RWPE1 (cell line): Measurements from ENCODE around the gene FAM171A1.

Experiments
- CTCF ChIA-PET: fragments of 350-600 bp; sonication (Branson Sonifier 250); formaldehyde crosslinking; extraction: SDS; loops from one replicate; lab custom pipeline; 2021; lab: Yijun Ruan, JAX
- POLR2A ChIA-PET: fragments of 400-600 bp; formaldehyde crosslinking; extraction: SDS; loops from one replicate; lab custom pipeline; 2020; ENCODE audit warnings: antibody characterized with exemption; ENCODE audit not compliant: low non-redundant PET; lab: Yijun Ruan, JAX
- DNase-seq: peaks from one replicate; pipeline ENCODE4 v3.0.0; 2012; ENCODE audit warnings: low spot score
- H3K27ac ChIP-seq: fragments of 450-650 bp; 2 replicates; pipeline ENCODE4 v1.5.1; 2017
- TF ChIP-seq, protein P1 (sequence below): fragments of 450-650 bp; conservative IDR thresholded peaks from 2 replicates; pipeline ENCODE4 v1.5.1; 2017; ENCODE audit warnings: low read depth, mild to moderate bottlenecking

The FAM171A1 gene

DNA sequence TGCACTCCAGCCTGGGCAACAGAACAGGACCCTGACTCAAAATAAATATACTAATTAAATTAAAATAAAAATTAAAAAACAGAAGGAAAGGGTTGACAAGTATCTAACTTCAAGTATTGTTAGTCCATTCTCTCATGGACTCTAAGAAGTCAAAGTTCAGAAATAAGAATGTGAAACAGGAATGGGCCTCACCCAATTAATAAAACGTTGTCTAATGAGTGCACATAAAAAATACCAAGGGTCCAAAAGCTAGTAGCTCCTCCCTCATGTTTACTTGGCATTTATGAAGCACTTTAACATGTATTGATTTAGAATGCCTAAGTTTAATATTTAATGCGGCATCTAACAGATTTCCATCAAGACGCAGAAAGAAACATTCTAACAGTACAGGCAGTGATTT, 18.9 kb downstream of the FAM171A1 start:
- CTCF ChIA-PET = interaction anchor here (0.6 kb wide), 1 partner anchor 18 kb away, joined by 6 read pairs; no protein-coding TSS in a partner anchor
- TF ChIP-seq, protein P1, sequence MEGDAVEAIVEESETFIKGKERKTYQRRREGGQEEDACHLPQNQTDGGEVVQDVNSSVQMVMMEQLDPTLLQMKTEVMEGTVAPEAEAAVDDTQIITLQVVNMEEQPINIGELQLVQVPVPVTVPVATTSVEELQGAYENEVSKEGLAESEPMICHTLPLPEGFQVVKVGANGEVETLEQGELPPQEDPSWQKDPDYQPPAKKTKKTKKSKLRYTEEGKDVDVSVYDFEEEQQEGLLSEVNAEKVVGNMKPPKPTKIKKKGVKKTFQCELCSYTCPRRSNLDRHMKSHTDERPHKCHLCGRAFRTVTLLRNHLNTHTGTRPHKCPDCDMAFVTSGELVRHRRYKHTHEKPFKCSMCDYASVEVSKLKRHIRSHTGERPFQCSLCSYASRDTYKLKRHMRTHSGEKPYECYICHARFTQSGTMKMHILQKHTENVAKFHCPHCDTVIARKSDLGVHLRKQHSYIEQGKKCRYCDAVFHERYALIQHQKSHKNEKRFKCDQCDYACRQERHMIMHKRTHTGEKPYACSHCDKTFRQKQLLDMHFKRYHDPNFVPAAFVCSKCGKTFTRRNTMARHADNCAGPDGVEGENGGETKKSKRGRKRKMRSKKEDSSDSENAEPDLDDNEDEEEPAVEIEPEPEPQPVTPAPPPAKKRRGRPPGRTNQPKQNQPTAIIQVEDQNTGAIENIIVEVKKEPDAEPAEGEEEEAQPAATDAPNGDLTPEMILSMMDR = no peak
- POLR2A ChIA-PET = no interaction called here
- H3K27ac ChIP-seq = no peak overlapping the region
- DNase-seq = no peak

DNA sequence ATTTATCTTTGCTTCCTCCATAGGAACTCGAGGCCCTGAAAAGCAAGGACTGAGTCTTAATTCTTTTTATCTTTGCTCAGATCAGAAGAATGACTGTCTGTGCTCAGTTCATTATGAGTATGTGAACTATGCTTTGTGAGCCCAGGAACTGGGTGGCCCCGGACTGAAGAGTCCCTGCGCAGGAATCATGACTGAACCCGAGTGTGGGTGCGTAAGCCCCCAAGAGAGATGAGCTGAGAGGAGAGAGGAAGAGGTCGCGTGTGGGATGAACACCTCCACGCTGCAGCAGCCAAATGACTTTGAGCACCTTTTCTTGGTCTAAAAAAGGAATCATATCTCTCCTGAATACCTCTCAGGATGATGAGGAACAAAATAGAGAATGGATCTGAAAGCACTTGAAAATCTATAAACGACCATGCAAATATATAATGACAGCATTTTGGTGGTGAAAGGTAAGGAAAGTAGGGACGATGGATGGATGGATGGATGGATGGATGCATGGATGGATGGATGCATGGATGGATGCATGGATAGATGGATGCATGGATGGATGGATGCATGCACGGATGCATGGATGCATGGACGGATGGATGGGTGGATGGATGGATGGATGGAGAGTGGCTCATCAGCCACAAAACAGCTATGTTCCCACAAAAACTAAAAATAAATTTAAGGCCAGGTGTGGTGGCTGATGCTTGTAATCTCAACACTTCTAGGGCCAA, 19.8 kb downstream of the FAM171A1 start:
- ChIA-PET CTCF (no interaction called here), POLR2A (no interaction called here)
- no peak overlapping the region for H3K27ac ChIP-seq
- DNase-seq = no peak
- TF ChIP-seq, protein P1 = no peak

DNA sequence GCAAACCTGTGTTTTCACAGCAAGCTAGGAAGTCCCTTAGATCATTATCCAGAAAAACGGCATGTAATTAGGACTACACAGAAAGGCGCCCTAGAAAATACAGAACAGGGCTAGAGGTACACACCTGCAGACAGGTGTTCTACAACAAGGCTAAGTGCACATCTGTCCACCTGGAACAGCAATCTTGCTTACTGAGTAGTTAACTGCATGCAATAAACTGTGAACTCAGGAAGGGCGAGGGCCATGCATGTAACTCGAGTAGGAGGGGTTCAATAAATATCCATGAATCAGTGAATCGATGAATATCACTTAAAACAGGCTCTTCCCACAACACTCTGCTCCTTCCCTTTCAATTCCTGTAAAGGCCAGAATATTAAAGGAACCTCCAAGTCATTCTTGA, 22.0 kb downstream of the FAM171A1 start:
- H3K27ac ChIP-seq = no peak overlapping the region
- ChIA-PET CTCF (no interaction called here), POLR2A (no interaction called here)
- TF ChIP-seq, protein P1 = no peak
- DNase-seq = no peak

DNA sequence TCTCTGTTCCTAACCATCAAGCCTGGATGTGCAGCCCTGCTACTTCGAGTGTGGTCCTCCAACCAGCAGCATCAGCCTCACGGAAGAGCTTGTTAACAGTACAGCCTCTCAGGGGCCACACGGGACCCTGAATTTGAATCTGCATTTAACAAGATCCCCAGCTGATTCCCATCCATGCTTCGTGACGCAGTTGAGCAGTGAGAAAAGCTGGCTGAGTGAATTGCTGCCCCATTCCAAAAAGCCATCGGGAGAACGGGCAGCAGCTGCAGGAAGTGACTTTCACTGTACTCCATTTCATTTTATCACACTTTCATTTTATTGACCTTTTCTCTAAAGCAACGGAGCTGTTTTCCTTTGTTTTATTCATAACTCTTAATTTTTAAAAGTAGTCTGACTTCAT, 22.5 kb downstream of the FAM171A1 start:
- no peak for DNase-seq
- POLR2A ChIA-PET = no interaction called here
- TF ChIP-seq, protein P1 = no peak
- CTCF ChIA-PET = interaction anchor here (0.6 kb wide), 1 partner anchor 1306 kb away, joined by 6 read pairs; no protein-coding TSS in a partner anchor
- no peak overlapping the region for H3K27ac ChIP-seq

DNA sequence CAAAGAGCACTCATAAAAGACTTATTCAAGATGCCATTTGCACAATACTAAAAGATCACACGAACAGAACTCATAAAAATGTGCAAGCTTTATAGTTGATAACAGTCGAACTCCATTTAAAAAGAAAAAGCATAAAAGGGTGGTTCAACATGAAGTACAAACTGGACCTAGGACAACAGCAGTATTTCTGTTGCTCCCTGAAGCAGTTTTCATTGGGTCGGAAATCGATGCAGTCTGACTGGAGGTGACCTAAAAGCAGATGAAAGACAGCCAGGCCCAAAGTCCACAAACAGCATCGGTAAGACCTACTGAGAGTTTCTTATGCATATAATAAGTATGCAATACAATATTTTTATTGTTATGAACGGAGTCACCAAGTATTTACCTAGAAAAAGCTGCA, 23.9 kb downstream of the FAM171A1 start:
- ChIA-PET CTCF (no interaction called here), POLR2A (no interaction called here)
- TF ChIP-seq, protein P1 = no peak
- no peak overlapping the region for H3K27ac ChIP-seq
- DNase-seq = no peak

DNA sequence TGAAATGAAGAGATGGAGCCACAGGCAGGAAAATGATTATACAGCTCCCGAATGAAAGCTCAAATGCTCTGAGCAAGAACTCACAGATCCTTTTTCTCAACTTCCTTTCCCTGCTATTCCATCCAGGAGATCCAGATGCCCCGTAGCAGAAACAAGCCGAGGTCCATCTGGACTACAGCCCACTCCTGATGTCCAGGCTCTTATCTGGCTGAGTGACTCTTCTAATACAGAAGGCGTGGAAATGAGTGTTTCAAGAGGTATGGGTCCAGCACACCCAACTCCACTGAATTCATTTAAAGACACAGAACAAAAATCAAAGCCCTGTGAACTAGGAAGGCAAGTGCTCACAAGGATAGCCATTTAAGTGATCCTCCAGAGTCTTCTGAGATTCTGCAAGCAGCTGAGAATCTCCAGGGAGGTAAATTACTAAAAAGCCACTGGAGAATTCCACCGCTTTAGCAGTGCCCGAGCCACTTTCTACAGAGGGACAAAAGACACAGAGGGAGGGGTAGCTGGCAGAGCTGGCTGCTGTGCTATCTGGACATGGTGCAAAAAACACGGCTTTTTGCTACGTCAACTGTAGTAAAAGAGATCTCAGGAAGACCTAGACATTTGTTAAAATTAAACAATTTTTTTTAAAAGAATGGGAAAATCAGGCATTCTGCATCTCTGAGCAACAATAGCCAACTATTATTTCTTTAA, 24.5 kb downstream of the FAM171A1 start:
- TF ChIP-seq, protein P1 = no peak
- ChIA-PET CTCF (no interaction called here), POLR2A (no interaction called here)
- H3K27ac ChIP-seq = no peak overlapping the region
- no peak for DNase-seq
